ENCODE data around the gene N4BP2L2.
"Not testable (repeated sequence)": the region's sequence is repeated elsewhere in the genome, so short reads cannot be mapped to it uniquely, and the experiment has no call there.

The N4BP2L2 gene

GRCh38 chr13:32538621-32539246 is at the start of gene N4BP2L2:
N4BP2L2 (minus strand) TSS chr13:32538795; CDS start chr13:32537027, 1,768 bp downstream.
- peak; percentile 91 for DNase-seq (ENCODE audit: low spot score)

GRCh38 chr13:32587811-32588170 is 49.2 kb upstream of the N4BP2L2 start:
- DNase-seq (ENCODE audit: low spot score), result no peak

GRCh38 chr13:32587011-32587810 is 48.6 kb upstream of the N4BP2L2 start:
- DNase-seq (ENCODE audit: low spot score), result peak; percentile 71

GRCh38 chr13:32586080-32586900 is 47.7 kb upstream of the N4BP2L2 start, which contains the start of gene PDS5B:
PDS5B (plus strand) TSS chr13:32586452; CDS start chr13:32648773, 62,321 bp downstream.
- DNase-seq (ENCODE audit: low spot score), result peak; percentile 96

GRCh38 chr13:32585550-32586079 is 47.0 kb upstream of the N4BP2L2 start:
- DNase-seq (ENCODE audit: low spot score), result no peak

- DNase-seq (ENCODE audit: low spot score), result no peak
Measured at GRCh38 chr13:32582991-32583390, 44.4 kb upstream of the N4BP2L2 start.

- no peak for DNase-seq (ENCODE audit: low spot score)
Measured at GRCh38 chr13:32582281-32582680, 43.7 kb upstream of the N4BP2L2 start.

GRCh38 chr13:32581177-32581786 is 42.7 kb upstream of the N4BP2L2 start:
- DNase-seq (ENCODE audit: low spot score), result no peak

GRCh38 chr13:32577032-32577431 is 38.4 kb upstream of the N4BP2L2 start:
- DNase-seq (ENCODE audit: low spot score), result no peak

- DNase-seq (ENCODE audit: low spot score), result not testable (repeated sequence)
Measured at GRCh38 chr13:32575687-32576086, 37.1 kb upstream of the N4BP2L2 start.

- not testable (repeated sequence) for DNase-seq (ENCODE audit: low spot score)
Measured at GRCh38 chr13:32560842-32561241, 22.2 kb upstream of the N4BP2L2 start.

GRCh38 chr13:32555613-32556012 is 17.0 kb upstream of the N4BP2L2 start:
- no peak for DNase-seq (ENCODE audit: low spot score)

- no peak for DNase-seq (ENCODE audit: low spot score)
Measured at GRCh38 chr13:32553720-32554119, 15.1 kb upstream of the N4BP2L2 start.

- no peak for DNase-seq (ENCODE audit: low spot score)
Measured at GRCh38 chr13:32549788-32550187, 11.2 kb upstream of the N4BP2L2 start.

GRCh38 chr13:32548837-32549236 is 10.2 kb upstream of the N4BP2L2 start:
- DNase-seq (ENCODE audit: low spot score), result no peak

GRCh38 chr13:32545083-32545482 is 6.5 kb upstream of the N4BP2L2 start:
- no peak for DNase-seq (ENCODE audit: low spot score)

- no peak for DNase-seq (ENCODE audit: low spot score)
Measured at GRCh38 chr13:32542221-32542620, 3.6 kb upstream of the N4BP2L2 start.

GRCh38 chr13:32538143-32538620 is 413 bp downstream of the N4BP2L2 start:
- peak; percentile 39 for DNase-seq (ENCODE audit: low spot score)

GRCh38 chr13:32537580-32538142 is 934 bp downstream of the N4BP2L2 start:
- DNase-seq (ENCODE audit: low spot score), result no peak

- DNase-seq (ENCODE audit: low spot score), result no peak
Measured at GRCh38 chr13:32535748-32536147, 2.8 kb downstream of the N4BP2L2 start.

GRCh38 chr13:32535115-32535514 is 3.5 kb downstream of the N4BP2L2 start:
- DNase-seq (ENCODE audit: low spot score), result no peak
